Measurements from ENCODE around the gene ZNF473.
"Not testable (repeated sequence)": the region's sequence is repeated elsewhere in the genome, so short reads cannot be mapped to it uniquely, and the experiment has no call there.

ZNF473 gene

GRCh38 chr19:50051228-50051895 is 25.6 kb downstream of the ZNF473 start:
- not testable (repeated sequence) for DNase-seq

- DNase-seq: no peak
Observed at GRCh38 chr19:50051964-50052363, 26.2 kb downstream of the ZNF473 start.

GRCh38 chr19:50053119-50053518 is 27.3 kb downstream of the ZNF473 start:
- DNase-seq: no peak

DNA sequence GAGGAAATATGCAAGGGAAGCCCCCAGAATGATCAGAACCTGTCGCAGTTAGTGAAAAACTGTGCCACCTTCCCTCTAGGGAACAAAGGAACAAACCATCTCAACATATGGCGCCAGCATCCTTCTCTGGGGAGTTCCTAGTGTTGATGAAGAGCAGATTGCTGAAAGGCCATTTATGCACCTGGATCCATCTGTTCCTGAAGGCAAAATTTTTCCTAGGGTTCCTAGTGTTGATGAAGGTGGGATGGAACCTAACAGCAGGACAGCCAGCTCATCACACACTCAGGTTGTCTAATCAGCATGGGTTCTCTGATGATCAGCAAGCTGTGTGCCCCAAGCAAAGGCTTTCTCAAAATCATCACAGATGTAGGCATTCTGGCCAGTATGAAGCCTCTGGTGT is 32.6 kb downstream of the ZNF473 start:
- DNase-seq: no peak

- DNase-seq: no peak
Observed at GRCh38 chr19:50059045-50059444, 33.2 kb downstream of the ZNF473 start.

GRCh38 chr19:50060107-50060506 is 34.3 kb downstream of the ZNF473 start:
- DNase-seq: no peak

GRCh38 chr19:50061650-50062049 is 35.8 kb downstream of the ZNF473 start:
- no peak for DNase-seq

DNA sequence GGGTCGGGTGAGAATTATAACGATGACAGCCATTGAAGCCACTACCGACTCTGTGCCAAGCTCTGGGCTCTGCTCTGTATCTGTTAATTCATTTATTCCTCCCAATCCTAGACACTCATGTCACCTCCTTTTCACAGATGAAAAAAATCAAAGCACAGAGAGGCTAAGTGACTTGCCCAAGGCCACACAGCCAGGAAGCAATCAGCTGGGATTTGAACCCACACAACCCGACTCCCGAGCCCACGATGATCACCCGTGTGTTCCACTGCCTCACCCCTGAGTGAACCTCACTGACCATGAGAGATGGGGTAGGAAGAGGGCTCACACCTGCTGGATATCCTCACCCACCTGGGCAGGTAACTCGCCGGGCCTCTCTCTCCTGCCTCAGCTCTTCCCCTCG is 40.1 kb downstream of the ZNF473 start:
- DNase-seq: no peak

- DNase-seq: no peak
Observed at GRCh38 chr19:50067575-50067974, 41.8 kb downstream of the ZNF473 start.

GRCh38 chr19:50068382-50068781 is 42.6 kb downstream of the ZNF473 start:
- DNase-seq: not testable (repeated sequence)

DNA sequence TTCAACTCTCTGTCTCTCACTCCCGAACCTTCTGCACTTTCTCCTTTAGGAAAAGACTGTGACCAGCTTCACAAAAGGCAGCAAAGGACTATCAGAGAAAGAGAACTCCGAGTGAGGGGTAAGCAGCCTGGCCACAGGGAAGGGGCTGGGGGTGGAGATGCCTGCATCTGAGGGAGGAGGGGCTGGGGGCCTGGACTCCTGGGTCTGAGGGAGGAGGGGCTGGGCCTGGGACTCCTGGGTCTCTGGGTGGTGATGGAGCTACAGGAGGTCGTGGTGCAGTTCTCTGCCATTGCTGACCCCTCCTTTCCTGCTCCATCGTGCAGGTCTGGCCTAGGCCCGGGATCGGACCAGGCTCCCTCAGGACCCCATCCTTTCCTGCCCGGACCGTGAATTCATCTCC is 49.3 kb downstream of the ZNF473 start:
- DNase-seq: not testable (repeated sequence)

DNA sequence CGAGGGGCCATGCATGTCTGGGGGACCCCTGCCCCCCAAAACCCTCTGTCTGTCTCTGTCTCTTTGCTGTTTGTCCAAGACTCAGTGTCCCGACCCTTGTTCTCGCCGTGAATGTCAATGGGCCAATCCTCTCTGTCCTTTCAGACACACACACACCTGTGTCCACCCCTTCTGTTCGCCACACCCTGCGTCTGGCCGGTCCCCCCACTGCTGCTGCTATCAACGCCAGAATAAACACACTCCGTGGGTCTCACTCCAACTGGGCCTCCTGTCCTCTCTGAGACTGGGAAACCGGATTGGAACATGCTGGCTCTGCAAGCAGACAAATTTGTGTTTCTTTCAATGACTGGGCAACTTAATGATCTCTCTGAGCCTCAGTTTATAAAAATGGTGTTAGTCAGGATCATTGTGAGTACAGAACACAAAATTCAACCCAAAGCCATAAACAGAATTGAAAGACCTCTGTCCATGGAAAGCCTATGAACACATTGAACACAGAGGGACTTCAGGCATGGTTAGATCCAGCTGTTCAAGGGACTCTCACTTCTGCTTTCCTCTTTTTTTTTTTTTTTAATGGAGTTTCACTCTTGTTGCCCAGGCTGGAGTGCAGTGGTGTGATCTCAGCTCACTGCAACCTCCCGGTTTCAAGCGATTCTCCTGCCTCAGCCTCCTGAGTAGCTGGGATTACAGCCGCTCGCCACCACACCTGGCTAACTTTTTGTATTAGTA is 50.0 kb downstream of the ZNF473 start:
- not testable (repeated sequence) for DNase-seq

DNA sequence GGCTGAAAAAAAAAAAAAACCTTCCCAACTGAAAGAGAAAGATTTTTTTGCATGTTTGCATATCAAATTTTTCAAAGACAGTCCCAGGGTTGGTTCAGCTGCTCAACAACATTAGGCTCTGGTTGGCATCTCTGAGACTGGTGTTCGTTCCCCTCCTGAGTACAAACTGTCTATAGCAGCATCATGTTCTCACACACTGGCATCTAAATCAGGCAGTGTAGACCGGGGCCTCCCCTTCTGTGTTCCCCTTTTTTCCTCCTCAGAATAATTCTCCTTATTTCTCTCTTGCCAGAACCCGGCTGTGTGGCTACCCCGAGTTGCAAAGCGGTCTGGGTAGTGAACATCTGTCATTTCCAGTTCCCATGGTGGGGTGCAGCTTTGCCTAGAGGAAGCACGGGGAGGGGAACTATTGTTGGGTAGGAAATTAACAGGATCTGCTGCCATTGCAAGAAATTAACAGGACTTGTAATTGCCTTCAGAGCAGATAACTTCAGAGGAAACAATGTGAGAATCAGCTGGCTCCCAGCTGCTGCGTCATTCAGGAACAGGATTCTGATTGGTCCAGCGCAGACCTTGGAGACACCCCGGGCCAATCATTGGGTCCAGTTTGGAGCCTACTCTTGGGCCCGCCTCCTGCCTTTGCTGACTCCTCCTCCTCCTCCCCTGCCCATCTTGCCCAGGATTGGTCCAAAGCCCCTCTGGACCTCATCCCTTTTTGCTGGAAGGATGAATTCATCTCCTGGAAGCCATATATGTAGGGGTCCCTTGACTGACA is 51.0 kb downstream of the ZNF473 start:
- not testable (repeated sequence) for DNase-seq

GRCh38 chr19:50079014-50079413 is 53.2 kb downstream of the ZNF473 start:
- DNase-seq: not testable (repeated sequence)

- DNase-seq: not testable (repeated sequence)
Observed at GRCh38 chr19:50084440-50084839, 58.6 kb downstream of the ZNF473 start.

DNA sequence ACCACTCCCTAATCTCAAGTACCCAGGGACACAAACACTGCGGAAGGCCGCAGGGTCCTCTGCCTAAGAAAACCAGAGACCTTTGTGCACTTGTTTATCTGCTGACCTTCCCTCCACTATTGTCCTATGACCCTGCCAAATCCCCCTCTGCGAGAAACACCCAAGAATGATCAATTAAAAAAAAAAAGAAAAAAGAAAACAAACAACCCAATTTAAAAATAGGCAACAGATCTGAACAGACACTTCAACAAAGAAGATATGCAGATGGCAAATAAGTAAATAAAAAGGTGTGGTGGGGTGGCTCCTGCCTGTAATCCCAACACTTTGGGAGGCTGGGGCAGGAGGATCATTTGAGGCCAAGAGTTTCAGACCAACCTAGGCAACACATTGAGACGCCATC is 61.3 kb downstream of the ZNF473 start:
- DNase-seq: not testable (repeated sequence)

DNA sequence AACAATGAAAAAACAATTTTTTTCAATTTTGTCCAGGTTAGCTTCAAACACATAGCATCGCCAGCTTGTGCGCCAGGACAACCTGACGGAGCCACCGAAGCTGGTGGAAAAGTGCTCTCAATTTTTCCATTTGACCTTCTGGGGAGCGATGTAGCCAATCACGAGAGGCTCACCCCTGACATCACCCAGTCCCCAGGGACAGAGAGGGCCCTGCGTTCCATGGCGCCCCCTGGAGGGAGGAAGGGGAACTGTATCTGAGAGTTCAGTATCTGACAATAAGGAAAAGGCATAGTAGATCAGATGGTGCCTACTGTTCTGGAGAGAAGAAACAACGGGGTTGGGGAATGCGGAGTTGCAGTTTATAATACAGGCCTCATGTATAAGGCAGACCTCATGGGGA is 64.9 kb downstream of the ZNF473 start:
- not testable (repeated sequence) for DNase-seq

- DNase-seq: not testable (repeated sequence)
Observed at GRCh38 chr19:50091786-50092185, 66.0 kb downstream of the ZNF473 start.

DNA sequence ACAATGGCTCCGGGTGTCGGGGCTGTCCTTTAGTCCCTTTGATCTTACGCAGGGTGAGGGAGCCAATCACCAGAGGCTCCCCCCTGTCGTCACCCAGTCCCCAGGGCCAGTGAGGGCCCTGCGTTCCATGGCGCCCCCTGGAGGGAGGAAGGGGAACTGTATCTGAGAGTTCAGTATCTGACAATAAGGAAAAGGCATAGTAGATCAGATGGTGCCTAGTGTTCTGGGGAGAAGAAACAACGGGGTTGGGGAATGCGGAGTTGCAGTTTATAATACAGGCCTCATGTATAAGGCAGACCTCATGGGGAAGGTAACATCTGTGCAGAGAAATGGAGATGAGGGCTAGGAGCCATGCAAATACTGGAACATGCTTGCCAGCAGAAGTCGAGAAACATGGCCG is 66.8 kb downstream of the ZNF473 start:
- DNase-seq: not testable (repeated sequence)

- DNase-seq: not testable (repeated sequence)
Observed at GRCh38 chr19:50097884-50098283, 72.1 kb downstream of the ZNF473 start.

DNA sequence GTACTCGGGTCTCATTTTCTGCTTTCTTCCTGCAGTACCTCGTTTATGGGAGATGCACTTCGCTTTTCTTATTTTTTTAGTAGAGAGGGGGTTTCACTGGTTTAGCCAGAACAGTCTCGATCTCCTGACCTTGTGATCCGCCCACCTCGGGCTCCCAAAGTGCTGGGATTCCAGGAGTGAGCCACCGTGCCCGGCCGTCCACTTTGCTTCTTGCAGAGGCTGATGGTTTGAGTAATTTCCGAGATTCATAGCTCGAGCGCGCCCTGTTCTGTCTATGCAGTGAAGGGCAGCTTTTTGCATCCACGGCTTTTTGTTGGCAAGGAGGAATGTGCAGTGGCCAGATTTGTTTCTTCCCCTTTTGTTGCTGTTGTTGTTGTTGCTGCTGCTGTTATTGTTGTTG is 73.1 kb downstream of the ZNF473 start:
- DNase-seq: not testable (repeated sequence)

GRCh38 chr19:50099696-50100095 is 73.9 kb downstream of the ZNF473 start:
- DNase-seq: not testable (repeated sequence)

GRCh38 chr19:50100946-50101345 is 75.1 kb downstream of the ZNF473 start:
- DNase-seq: not testable (repeated sequence)

All from fibroblast of skin of scalp (primary cell).